AG04450 (cell line): Measurements from ENCODE around the gene ULBP3. TPM values are rescaled to one million over a fixed set of nuclear protein-coding genes. Genes with fewer than 3 reads are reported as not detected.

ENCODE experiments used
- CTCF ChIA-PET: fragments of 300-600, 350-600 bp; formaldehyde crosslinking; extraction: SDS; loops from one replicate; lab custom pipeline; 2022; ENCODE audit warnings: antibody characterized with exemption, inconsistent platforms; lab: Charles Lee
- POLR2A ChIA-PET: fragments of 350-600 bp; formaldehyde crosslinking; extraction: SDS; loops from one replicate; lab custom pipeline; 2021; ENCODE audit warnings: antibody characterized with exemption, inconsistent platforms; lab: Yijun Ruan, JAX
- DNase-seq: peaks from one replicate; pipeline ENCODE4 v3.0.0-alpha.2; 2011; ENCODE audit warnings: low read depth, low spot score
- H3K27ac ChIP-seq: one replicate; pipeline ENCODE4 v1.5.1; 2012; ENCODE audit warnings: low read depth, low read length, control low read depth
- H3K27me3 ChIP-seq: one replicate; pipeline ENCODE4 v1.6.0; 2012; ENCODE audit warnings: low read length; ENCODE audit not compliant: control insufficient read depth, insufficient read depth
- H3K4me3 ChIP-seq: 2 replicates; pipeline ENCODE4 v1.5.1; 2011; ENCODE audit warnings: mild to moderate bottlenecking, low read depth, low read length, control low read depth
- H3K9me3 ChIP-seq: 2 replicates; pipeline ENCODE4 v1.5.1; 2012; ENCODE audit warnings: low read length; ENCODE audit not compliant: control insufficient read depth, insufficient read depth
- CTCF ChIP-seq: IDR thresholded peaks from 2 replicates; pipeline ENCODE4 v1.5.1; 2011; ENCODE audit warnings: low read depth, low read length, control low read depth, inconsistent platforms
- polyA plus RNA-seq: library from polyadenylated mRNA; depleted of rRNA; stranded (reverse); fragments of >200 nt; gene quantifications from 2 replicates; pipeline ENCODE4 v1.2.3, GENCODE V29; 2011

Gene ULBP3
- polyA plus RNA-seq, 1 experiment = 16.0 TPM

GRCh38 chr6:150099546-150099945 is 30.6 kb upstream of the ULBP3 start:
- Histone ChIP-seq H3K27me3 (peaks cover 5% of the 10 kb centered on the region), H3K9me3 (no peaks in the 10 kb centered on the region), H3K27ac (no peak overlapping the region), H3K4me3 (no peak overlapping the region)
- ChIA-PET POLR2A (no interaction called here), CTCF (no interaction called here)
- DNase-seq = no peak
- no peak for TF ChIP-seq CTCF

- no peak overlapping the region for H3K27ac ChIP-seq
- ChIA-PET CTCF (interaction anchor here (1.5 kb wide), 1 partner anchor 719 kb away, joined by 3 read pairs; no protein-coding TSS in a partner anchor), POLR2A (no interaction called here)
- TF ChIP-seq CTCF = no peak
- DNase-seq = no peak
- H3K9me3 ChIP-seq = no peaks in the 10 kb centered on the region
- peaks cover 5% of the 10 kb centered on the region for H3K27me3 ChIP-seq
- H3K4me3 ChIP-seq = no peak overlapping the region
These were observed 29.2 kb upstream of the ULBP3 start for GRCh38 chr6:150098155-150098554.

GRCh38 chr6:150093397-150093796 is 24.5 kb upstream of the ULBP3 start:
- no peak for TF ChIP-seq CTCF
- H3K9me3 ChIP-seq = no peaks in the 10 kb centered on the region
- DNase-seq = no peak
- ChIA-PET CTCF (interaction anchor here (2.0 kb wide), 1 partner anchor 13 kb away, joined by 6 read pairs; no protein-coding TSS in a partner anchor), POLR2A (no interaction called here)
- H3K27ac ChIP-seq = no peak overlapping the region
- peaks cover 3% of the 10 kb centered on the region for H3K27me3 ChIP-seq
- no peak overlapping the region for H3K4me3 ChIP-seq

- no peak for DNase-seq
- Histone ChIP-seq H3K27ac (no peak overlapping the region), H3K9me3 (no peaks in the 10 kb centered on the region), H3K27me3 (peaks cover 3% of the 10 kb centered on the region), H3K4me3 (no peak overlapping the region)
- no peak for TF ChIP-seq CTCF
- ChIA-PET CTCF (interaction anchor here (1.2 kb wide), 1 partner anchor 10 kb away, joined by 4 read pairs; no protein-coding TSS in a partner anchor), POLR2A (no interaction called here)
These were observed 22.6 kb upstream of the ULBP3 start for GRCh38 chr6:150091476-150091875.

- H3K4me3 ChIP-seq = no peak overlapping the region
- H3K9me3 ChIP-seq = no peaks in the 10 kb centered on the region
- ChIA-PET POLR2A (no interaction called here), CTCF (no interaction called here)
- DNase-seq = no peak
- TF ChIP-seq CTCF = no peak
- H3K27ac ChIP-seq = no peak overlapping the region
- no peaks in the 10 kb centered on the region for H3K27me3 ChIP-seq
These were observed 21.4 kb upstream of the ULBP3 start for GRCh38 chr6:150090328-150090727.
